Keratinocyte (primary cell): ENCODE measurements around the gene SCNN1G.

Source experiments
- CTCF ChIP-seq, 3 experiments: IDR thresholded peaks in 1 of 3; conservative IDR thresholded peaks in 1 of 3; optimal IDR thresholded peaks in 1 of 3; 2 replicates in 2 of 3; 3 replicates in 1 of 3; pipeline versions ENCODE3 to v1.5.1; 2011; ENCODE audit warnings: low read length in 3 of 3, mild to moderate bottlenecking in 3 of 3, moderate library complexity in 2 of 3, control low read depth in 1 of 3, inconsistent platforms in 1 of 3; ENCODE audit not compliant: insufficient read depth in 2 of 3; ENCODE audit errors: extremely low read depth in 1 of 3
- EZH2 ChIP-seq: IDR thresholded peaks from one replicate; pipeline ENCODE4 v1.6.1; 2012; ENCODE audit warnings: inconsistent platforms, mild to moderate bottlenecking, low read length, moderate library complexity

- TF ChIP-seq CTCF (optimal IDR thresholded peaks at IDR 0.05 in 1 of 3, IDR thresholded peaks at IDR 0.05 in 1 of 3, conservative IDR thresholded peaks at IDR 0.05 in 1 of 3; ENCODE audit: extremely low read depth in 1 of 3, insufficient read depth in 2 of 3, low read length in 3 of 3), result no peak
- no peak for TF ChIP-seq EZH2
Measured at GRCh38 chr16:23213831-23214230, 31.3 kb downstream of the SCNN1G start.
